ENCODE data around the gene SPZ1. TPM values are rescaled to one million over a fixed set of nuclear protein-coding genes. Genes with fewer than 3 reads are reported as not detected.
"Not testable (repeated sequence)": the region's sequence is repeated elsewhere in the genome, so short reads cannot be mapped to it uniquely, and the experiment has no call there.

Gene SPZ1
- total RNA-seq, 2 donors from 2014 or later, result not detected

DNA sequence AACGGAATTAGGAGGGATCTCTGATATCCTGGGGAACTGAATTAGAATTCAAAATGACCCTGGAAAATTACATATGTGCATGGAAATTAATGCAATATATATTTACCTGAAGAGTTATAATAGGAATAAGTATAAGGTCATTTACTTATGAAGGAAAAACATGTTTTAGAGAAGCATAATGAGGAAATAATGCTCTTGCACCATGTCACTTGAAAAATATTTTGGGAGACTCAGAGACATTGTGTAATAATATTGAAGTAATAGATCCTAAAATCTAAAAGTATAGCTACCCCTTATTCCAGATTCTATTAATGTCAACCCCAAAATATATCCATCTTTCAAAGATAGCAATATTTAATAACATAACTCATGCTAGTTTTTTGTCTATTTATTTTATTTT, 28.4 kb downstream of the SPZ1 start:
- H3K9me3 ChIP-seq (ENCODE audit: control insufficient read depth, low read length, poor library complexity, severe bottlenecking), result no peaks in the 10 kb centered on the region
- peaks cover 2% of the 10 kb centered on the region for H3K36me3 Mint-ChIP-seq (ENCODE audit: low read depth)
- no peak for ATAC-seq
- no peaks in the 10 kb centered on the region for H3K4me1 Mint-ChIP-seq
- H3K4me3 Mint-ChIP-seq, result no peak overlapping the region
- H3K27ac Mint-ChIP-seq, result no peak overlapping the region
- DNase-seq, result no peak
- peaks cover 14% of the 10 kb centered on the region for H3K27me3 Mint-ChIP-seq

DNA sequence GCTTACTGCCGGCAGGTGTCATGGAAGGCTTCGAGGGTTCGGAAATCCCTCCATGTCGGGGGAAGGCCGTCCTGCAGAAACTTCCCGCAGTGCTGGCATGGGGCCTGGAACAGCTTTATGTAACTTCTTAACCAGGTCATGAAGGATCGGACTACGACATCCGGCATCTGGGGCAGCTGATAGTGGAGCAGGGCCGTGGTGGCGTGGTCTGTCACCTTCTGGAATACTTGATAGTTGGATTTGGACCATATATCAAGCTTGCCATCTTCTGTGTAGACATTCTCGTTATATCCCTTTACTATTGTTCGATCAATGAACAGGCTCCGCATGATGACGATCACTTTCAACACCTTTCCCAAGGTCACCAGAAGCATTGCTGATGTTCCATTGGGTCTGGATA, 31.2 kb downstream of the SPZ1 start:
- H3K27ac Mint-ChIP-seq; H3K4me3 Mint-ChIP-seq; H3K4me1 Mint-ChIP-seq; H3K9me3 ChIP-seq (ENCODE audit: control insufficient read depth, low read length, poor library complexity, severe bottlenecking); ATAC-seq; DNase-seq; H3K36me3 Mint-ChIP-seq (ENCODE audit: low read depth); H3K27me3 Mint-ChIP-seq: not testable (repeated sequence)

DNA sequence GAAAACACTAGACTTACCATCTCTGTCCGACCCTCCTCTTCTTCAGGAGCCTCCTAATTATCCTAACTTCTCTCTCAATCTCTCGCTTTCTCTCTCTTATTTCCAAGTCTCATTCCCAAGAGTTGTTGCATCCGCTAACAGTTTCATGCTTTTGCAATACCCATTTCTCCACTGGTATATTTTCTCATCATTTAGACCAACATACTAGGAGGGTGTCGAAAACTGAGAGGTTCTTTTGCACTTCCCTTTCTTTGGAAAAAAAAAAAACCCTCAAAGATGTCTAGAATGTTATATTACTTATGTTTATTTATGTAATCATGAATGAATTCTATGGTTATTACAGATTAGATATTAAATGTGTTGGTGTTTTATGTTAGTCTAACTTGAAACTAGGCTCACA, 35.9 kb downstream of the SPZ1 start:
- DNase-seq (no peak), ATAC-seq (no peak)
- H3K36me3 Mint-ChIP-seq (ENCODE audit: low read depth), result peaks cover 2% of the 10 kb centered on the region
- H3K4me1 Mint-ChIP-seq, result no peaks in the 10 kb centered on the region
- H3K9me3 ChIP-seq (ENCODE audit: control insufficient read depth, low read length, poor library complexity, severe bottlenecking), result no peaks in the 10 kb centered on the region
- no peak overlapping the region for H3K27ac Mint-ChIP-seq
- peaks cover 10% of the 10 kb centered on the region for H3K27me3 Mint-ChIP-seq
- H3K4me3 Mint-ChIP-seq, result no peak overlapping the region

DNA sequence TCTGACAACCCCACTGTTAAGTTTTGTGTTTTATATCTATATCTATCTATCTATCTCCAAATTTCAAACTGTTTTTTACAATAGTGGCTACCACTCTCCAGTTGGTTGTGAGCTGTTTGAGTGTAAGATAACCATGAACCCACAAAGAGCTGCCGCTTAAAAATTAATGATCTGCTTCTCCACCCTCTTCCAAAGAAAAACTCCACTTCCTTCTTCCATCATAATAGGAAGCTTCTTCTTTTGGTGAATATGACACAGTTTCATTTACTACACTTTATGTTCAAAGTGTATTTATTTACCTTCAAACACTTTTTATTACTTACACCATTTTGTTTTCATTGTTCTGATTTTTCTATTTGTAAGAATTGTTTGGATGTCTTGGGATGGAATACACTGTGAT, 37.9 kb downstream of the SPZ1 start:
- Mint-ChIP-seq H3K4me1 (peaks cover 3% of the 10 kb centered on the region), H3K27me3 (no peaks in the 10 kb centered on the region), H3K36me3 (ENCODE audit: low read depth) (peaks cover 2% of the 10 kb centered on the region), H3K4me3 (no peak overlapping the region), H3K27ac (no peak overlapping the region)
- ATAC-seq, result no peak
- no peak for DNase-seq
- no peaks in the 10 kb centered on the region for H3K9me3 ChIP-seq (ENCODE audit: control insufficient read depth, low read length, poor library complexity, severe bottlenecking)

DNA sequence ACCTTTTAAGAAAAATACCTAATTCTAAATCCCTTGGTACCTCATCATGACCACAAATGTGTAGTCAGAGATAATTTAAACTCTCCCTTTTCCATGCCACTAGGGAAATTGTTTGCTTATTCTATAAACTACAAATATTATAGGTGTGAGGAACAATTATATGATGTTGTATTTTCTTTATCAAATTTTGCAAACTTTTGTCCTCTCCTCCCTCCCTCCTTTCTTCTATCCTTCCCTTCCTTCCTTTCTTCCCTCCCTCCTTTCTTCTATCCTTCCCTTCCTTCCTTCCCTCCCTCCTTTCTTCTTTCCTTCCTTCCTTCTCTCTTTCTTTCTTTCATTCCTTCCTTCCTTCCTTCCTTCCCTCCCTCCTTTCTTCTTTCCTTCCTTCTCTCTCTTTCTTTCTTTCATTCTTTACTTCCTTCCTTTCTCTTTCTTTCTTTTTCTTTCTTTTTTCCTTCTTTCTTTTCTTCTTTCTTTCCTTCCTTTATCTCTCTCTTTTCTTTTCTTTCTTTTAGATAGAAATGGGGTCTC, 41.2 kb downstream of the SPZ1 start:
- ATAC-seq, result no peak
- H3K4me1 Mint-ChIP-seq, result peaks cover 3% of the 10 kb centered on the region
- H3K4me3 Mint-ChIP-seq, result no peak overlapping the region
- H3K27ac Mint-ChIP-seq, result no peak overlapping the region
- H3K36me3 Mint-ChIP-seq (ENCODE audit: low read depth), result peaks cover 2% of the 10 kb centered on the region
- H3K9me3 ChIP-seq (ENCODE audit: control insufficient read depth, low read length, poor library complexity, severe bottlenecking), result no peaks in the 10 kb centered on the region
- H3K27me3 Mint-ChIP-seq, result peaks cover 15% of the 10 kb centered on the region
- DNase-seq, result no peak

DNA sequence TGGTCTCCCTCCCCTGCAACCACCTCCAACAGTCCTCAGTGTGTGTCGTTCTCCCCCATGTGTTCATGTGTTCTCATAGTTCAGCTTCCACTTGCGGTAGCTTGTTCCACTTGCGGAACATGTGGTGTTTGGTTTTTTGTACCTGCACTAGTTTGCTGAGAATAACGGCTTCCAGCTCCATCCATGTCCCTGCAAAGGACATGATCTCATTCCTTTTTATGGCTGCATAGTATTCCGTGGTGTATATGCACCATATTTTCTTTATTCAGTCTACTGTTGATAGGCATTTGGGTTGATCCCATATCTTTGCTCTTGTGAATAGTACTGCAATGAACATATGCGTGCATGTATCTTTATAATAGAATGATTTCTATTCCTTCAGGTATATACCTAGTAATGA, 45.1 kb downstream of the SPZ1 start:
- ATAC-seq, result no peak
- DNase-seq, result no peak
- H3K4me3 Mint-ChIP-seq, result no peak overlapping the region

DNA sequence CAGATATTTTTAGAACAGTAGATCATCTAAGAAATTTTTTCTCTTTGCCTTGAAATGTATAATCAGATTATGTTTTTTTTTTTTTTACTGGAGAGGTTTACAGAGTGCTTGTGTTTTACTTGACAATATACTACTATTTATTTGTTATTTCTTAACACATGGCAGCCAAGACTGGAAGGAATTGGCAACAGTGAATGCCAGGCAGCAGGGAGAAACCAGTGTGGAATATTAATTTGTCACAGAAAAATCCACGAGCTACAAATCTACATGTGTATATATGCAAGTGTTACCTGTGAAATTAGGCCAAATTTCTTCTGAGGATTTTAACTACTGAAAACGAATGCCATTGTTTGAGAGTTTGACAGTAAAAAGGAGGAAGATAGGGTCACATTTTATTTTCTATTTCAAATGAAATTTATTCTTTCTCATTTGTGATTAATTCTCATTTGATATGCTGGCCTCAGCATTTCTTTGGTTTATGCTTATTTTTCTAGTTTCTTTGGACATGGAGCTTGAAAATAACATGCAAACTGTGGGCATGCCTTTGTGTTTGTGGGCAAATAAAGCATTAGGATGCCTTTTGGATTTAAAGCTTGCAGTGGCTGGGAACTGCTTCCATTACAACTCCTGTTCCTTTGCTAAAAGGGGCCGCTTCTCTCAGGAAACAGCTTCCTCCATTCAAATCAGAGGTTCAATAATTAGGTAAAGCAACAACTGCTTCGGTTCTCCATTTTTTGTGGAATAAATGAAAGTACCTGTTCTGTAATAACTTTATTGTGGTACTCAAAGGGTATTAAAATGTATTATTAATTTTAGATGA, 49.1 kb downstream of the SPZ1 start:
- Mint-ChIP-seq H3K4me3 (no peak overlapping the region), H3K4me1 (no peaks in the 10 kb centered on the region), H3K27me3 (peaks cover 36% of the 10 kb centered on the region), H3K27ac (no peak overlapping the region), H3K36me3 (ENCODE audit: low read depth) (peaks cover 2% of the 10 kb centered on the region)
- DNase-seq (no peak), ATAC-seq (no peak)
- H3K9me3 ChIP-seq (ENCODE audit: control insufficient read depth, low read length, poor library complexity, severe bottlenecking), result no peaks in the 10 kb centered on the region

More for the DNA sequence above, 45.1 kb downstream of the SPZ1 start:
- H3K36me3 Mint-ChIP-seq (ENCODE audit: low read depth), result no peaks in the 10 kb centered on the region
- no peak overlapping the region for H3K27ac Mint-ChIP-seq
- peaks cover 16% of the 10 kb centered on the region for H3K27me3 Mint-ChIP-seq
- peaks cover 3% of the 10 kb centered on the region for H3K4me1 Mint-ChIP-seq
- no peaks in the 10 kb centered on the region for H3K9me3 ChIP-seq (ENCODE audit: control insufficient read depth, low read length, poor library complexity, severe bottlenecking)

DNA sequence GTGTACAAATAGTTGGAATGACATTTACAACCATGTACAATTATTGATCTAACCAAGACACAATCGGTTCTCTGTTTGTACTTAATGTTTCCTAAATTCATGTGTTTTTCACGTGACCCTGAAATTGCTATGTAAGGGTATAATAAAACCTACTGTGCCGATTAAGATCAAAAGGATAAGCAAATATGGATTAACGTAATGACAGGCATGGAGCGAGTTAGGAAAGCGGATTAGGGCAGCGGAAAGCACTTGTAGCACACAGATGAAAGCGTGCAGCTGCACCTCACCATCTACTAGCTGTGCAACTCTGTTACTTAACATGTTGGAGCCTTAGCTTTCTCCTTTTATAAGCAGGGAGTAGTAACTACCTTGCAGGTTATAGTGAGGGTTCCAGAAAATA, 49.7 kb downstream of the SPZ1 start:
- DNase-seq (no peak), ATAC-seq (no peak)
- H3K4me1 Mint-ChIP-seq, result no peaks in the 10 kb centered on the region
- peaks cover 2% of the 10 kb centered on the region for H3K36me3 Mint-ChIP-seq (ENCODE audit: low read depth)
- no peaks in the 10 kb centered on the region for H3K9me3 ChIP-seq (ENCODE audit: control insufficient read depth, low read length, poor library complexity, severe bottlenecking)
- no peak overlapping the region for H3K27ac Mint-ChIP-seq
- H3K27me3 Mint-ChIP-seq, result peaks cover 35% of the 10 kb centered on the region
- no peak overlapping the region for H3K4me3 Mint-ChIP-seq

DNA sequence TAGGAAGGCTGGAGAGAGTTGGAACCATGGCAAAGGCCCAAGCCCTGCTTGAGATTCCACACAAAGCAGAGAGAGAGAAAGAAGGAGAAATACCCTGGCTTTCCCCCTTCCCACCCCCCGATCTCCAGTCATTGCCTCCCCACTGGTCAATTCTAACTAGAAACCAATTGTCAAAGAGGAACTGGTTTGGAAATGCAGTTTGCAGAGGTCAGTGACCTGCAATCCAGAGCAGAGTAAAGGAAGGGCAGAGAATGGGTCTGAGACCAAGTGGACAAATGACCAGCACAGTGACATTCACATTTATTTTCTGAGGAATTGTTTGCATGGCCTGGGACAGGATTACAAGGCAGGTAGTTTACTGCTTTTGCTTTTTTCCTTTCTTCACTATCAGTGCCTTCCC, 50.6 kb downstream of the SPZ1 start:
- Mint-ChIP-seq H3K27me3 (peaks cover 27% of the 10 kb centered on the region), H3K36me3 (ENCODE audit: low read depth) (peaks cover 2% of the 10 kb centered on the region), H3K4me1 (no peaks in the 10 kb centered on the region), H3K27ac (no peak overlapping the region), H3K4me3 (no peak overlapping the region)
- DNase-seq, result no peak
- no peaks in the 10 kb centered on the region for H3K9me3 ChIP-seq (ENCODE audit: control insufficient read depth, low read length, poor library complexity, severe bottlenecking)
- no peak for ATAC-seq

Other genes starting within 250 kb of the SPZ1 start
- gene SERINC5, start 64.0 kb upstream of the SPZ1 start, total RNA-seq, result 100 to 1,000 TPM; 118 to 119 TPM
- gene ZFYVE16, start 88.1 kb downstream of the SPZ1 start, total RNA-seq, result 1 to 10 TPM; 8.4 to 9.2 TPM
- gene FAM151B, start 168.1 kb downstream of the SPZ1 start, total RNA-seq, result under 1 TPM in 1 of 2 donors, not detected in 1; 0.32 TPM

Measured in T-helper 17 cell (primary cell).